Measurements from ENCODE around the gene CNOT1.

Gene CNOT1

DNA sequence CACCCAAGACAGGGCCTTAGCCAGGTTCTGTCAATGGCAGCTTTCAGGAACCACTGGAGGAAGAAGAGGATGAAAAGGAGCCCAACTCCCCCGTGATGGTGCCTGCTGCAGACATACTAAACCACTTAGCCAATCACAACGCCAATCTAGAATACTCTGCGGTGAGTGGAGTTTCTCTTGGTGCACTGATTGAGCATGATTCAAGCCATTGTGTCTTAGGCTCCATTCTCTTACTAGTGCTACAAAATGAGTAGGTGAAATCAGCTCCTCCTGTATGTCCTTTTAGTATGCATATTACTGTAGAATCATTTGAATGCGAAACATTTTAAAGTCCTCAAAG, 112.9 kb downstream of the CNOT1 start:
- no peak overlapping the region for H3K27ac ChIP-seq (ENCODE audit: low read depth, low read length)
- peaks cover 9% of the 10 kb centered on the region for H4K20me1 ChIP-seq (ENCODE audit: control insufficient read depth, insufficient read depth, low read depth, low read length)
- H3K4me2 ChIP-seq (ENCODE audit: low read length), result peak overlapping the region; percentile 81
- H3K9me2 ChIP-seq (replicated peaks; ENCODE audit: control insufficient read depth, low read length), result no peaks in the 10 kb centered on the region
- H3K4me1 ChIP-seq (ENCODE audit: control insufficient read depth, low read length), result peaks cover 46% of the 10 kb centered on the region
- no peaks in the 10 kb centered on the region for H3K9me3 ChIP-seq (ENCODE audit: control insufficient read depth, insufficient read depth, low read length)
- peak overlapping the region; percentile 97 for H3K4me3 ChIP-seq (ENCODE audit: low read length)
- H3K36me3 ChIP-seq (ENCODE audit: control insufficient read depth, low read length), result peaks cover 75% of the 10 kb centered on the region
- peaks cover 61% of the 10 kb centered on the region for H3K79me2 ChIP-seq (ENCODE audit: control insufficient read depth, low read length)
- H3F3A ChIP-seq (ENCODE audit: control insufficient read depth, insufficient read depth), result peaks cover 50% of the 10 kb centered on the region
- H3K27me3 ChIP-seq (ENCODE audit: control insufficient read depth, low read length), result no peaks in the 10 kb centered on the region
- no peak for TF ChIP-seq EZH2phosphoT487 (IDR thresholded peaks at IDR 0.05; ENCODE audit: borderline replicate concordance, low read length)
- TF ChIP-seq, protein P1, sequence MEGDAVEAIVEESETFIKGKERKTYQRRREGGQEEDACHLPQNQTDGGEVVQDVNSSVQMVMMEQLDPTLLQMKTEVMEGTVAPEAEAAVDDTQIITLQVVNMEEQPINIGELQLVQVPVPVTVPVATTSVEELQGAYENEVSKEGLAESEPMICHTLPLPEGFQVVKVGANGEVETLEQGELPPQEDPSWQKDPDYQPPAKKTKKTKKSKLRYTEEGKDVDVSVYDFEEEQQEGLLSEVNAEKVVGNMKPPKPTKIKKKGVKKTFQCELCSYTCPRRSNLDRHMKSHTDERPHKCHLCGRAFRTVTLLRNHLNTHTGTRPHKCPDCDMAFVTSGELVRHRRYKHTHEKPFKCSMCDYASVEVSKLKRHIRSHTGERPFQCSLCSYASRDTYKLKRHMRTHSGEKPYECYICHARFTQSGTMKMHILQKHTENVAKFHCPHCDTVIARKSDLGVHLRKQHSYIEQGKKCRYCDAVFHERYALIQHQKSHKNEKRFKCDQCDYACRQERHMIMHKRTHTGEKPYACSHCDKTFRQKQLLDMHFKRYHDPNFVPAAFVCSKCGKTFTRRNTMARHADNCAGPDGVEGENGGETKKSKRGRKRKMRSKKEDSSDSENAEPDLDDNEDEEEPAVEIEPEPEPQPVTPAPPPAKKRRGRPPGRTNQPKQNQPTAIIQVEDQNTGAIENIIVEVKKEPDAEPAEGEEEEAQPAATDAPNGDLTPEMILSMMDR (IDR thresholded peaks at IDR 0.05; ENCODE audit: low read depth, low read length, poor library complexity, severe bottlenecking), result no peak

DNA sequence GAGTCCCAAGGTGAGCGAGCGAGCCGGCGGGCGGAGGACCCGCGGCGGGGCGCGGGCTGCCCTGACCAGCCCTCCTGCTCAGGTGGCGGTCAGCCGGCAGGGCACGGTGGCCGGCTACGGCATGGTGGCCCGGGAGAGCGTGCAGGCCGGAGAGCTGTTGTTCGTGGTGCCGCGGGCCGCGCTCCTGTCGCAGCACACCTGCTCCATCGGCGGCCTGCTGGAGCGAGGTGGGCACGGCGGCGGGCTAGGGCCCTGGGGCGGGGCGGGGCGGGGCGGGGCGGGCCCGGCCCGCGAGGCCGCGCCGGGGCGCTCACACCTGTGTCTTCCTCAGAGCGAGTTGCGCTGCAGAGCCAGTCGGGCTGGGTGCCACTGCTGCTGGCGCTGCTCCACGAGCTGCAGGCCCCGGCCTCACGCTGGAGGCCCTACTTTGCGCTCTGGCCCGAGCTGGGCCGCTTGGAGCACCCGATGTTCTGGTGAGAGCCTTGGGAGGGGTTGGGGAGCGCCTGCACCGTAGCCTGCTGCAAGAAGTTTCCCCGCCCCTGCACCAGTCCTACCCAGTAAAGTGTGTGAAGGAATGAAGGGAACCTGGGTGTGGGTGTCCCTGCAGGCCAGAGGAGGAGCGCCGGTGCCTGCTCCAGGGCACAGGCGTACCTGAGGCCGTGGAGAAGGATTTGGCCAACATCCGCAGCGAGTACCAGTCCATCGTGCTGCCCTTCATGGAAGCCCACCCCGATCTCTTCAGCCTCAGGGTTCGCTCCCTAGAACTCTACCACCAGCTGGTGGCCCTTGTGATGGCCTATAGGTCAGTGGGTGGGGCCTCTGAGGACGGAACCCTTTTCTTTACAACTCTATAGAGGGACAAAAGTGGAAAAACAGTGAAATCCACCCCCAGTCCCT, 113.5 kb downstream of the CNOT1 start:
- peaks cover 74% of the 10 kb centered on the region for H3K36me3 ChIP-seq (ENCODE audit: control insufficient read depth, low read length)
- H3K27ac ChIP-seq (ENCODE audit: low read depth, low read length), result peak overlapping the region; percentile 62
- no peaks in the 10 kb centered on the region for H3K9me3 ChIP-seq (ENCODE audit: control insufficient read depth, insufficient read depth, low read length)
- H4K20me1 ChIP-seq (ENCODE audit: control insufficient read depth, insufficient read depth, low read depth, low read length), result peaks cover 15% of the 10 kb centered on the region
- H3K4me2 ChIP-seq (ENCODE audit: low read length), result peak overlapping the region; percentile 95
- H3K4me1 ChIP-seq (ENCODE audit: control insufficient read depth, low read length), result peaks cover 49% of the 10 kb centered on the region
- TF ChIP-seq, protein P1 (IDR thresholded peaks at IDR 0.05; ENCODE audit: low read depth, low read length, poor library complexity, severe bottlenecking), result no peak
- no peak for TF ChIP-seq EZH2phosphoT487 (IDR thresholded peaks at IDR 0.05; ENCODE audit: borderline replicate concordance, low read length)
- H3K4me3 ChIP-seq (ENCODE audit: low read length), result peak overlapping the region; percentile 97
- H3F3A ChIP-seq (ENCODE audit: control insufficient read depth, insufficient read depth), result peaks cover 47% of the 10 kb centered on the region
- no peaks in the 10 kb centered on the region for H3K27me3 ChIP-seq (ENCODE audit: control insufficient read depth, low read length)
- H3K79me2 ChIP-seq (ENCODE audit: control insufficient read depth, low read length), result peaks cover 67% of the 10 kb centered on the region
- no peaks in the 10 kb centered on the region for H3K9me2 ChIP-seq (replicated peaks; ENCODE audit: control insufficient read depth, low read length)

DNA sequence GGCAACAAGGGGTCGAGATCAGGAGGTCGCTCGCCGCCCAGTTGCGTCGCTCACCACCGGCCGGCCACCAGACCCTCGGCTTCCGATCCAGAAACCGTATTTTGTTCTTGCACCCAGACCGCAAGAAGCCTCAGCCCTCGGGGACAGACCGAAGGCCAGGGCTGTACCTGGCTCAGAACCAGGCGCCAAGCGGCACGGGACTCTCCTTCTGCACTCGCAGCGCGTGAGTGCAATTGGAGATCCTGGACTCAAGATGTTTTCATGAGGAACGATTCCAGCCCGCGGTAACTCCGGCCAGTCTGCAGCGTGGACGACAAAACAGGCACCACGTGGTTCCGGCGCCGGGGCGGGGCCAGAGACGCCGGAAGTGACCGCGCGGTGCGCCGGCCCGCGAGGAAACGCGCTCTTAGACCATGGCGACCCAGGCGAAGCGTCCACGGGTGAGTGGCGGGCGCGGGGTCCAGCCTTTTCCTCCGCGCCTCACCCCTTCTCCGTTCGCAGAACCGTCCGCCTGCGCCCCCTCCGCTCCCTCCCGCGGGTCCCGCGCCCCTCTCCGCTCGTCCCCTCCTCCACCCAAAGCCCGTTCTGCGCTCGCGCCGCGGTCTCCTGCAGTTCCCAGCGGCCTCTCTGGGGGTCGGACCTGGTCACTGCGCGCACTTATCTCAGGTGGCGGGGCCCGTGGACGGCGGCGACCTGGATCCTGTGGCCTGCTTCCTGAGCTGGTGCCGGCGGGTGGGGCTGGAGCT, 114.3 kb downstream of the CNOT1 start, which contains the start of gene SETD6:
SETD6 (plus strand) TSS at position 393 of the 746 bp plus-strand sequence; CDS start at position 414, 21 bp downstream.
- Histone ChIP-seq H3K9me3 (ENCODE audit: control insufficient read depth, insufficient read depth, low read length) (no peaks in the 10 kb centered on the region), H3K4me1 (ENCODE audit: control insufficient read depth, low read length) (peaks cover 49% of the 10 kb centered on the region), H3K27me3 (ENCODE audit: control insufficient read depth, low read length) (no peaks in the 10 kb centered on the region), H3K9me2 (replicated peaks; ENCODE audit: control insufficient read depth, low read length) (no peaks in the 10 kb centered on the region), H3K27ac (ENCODE audit: low read depth, low read length) (peak within 1 kb of the TSS; percentile 62), H3K79me2 (ENCODE audit: control insufficient read depth, low read length) (peaks cover 65% of the 10 kb centered on the region), H3K36me3 (ENCODE audit: control insufficient read depth, low read length) (peaks cover 68% of the 10 kb centered on the region), H3F3A (ENCODE audit: control insufficient read depth, insufficient read depth) (peaks cover 41% of the 10 kb centered on the region), H3K4me3 (ENCODE audit: low read length) (peak within 1 kb of the TSS; percentile 97), H4K20me1 (ENCODE audit: control insufficient read depth, insufficient read depth, low read depth, low read length) (peaks cover 16% of the 10 kb centered on the region), H3K4me2 (ENCODE audit: low read length) (peak within 1 kb of the TSS; percentile 95)
- TF ChIP-seq, protein P1 (IDR thresholded peaks at IDR 0.05; ENCODE audit: low read depth, low read length, poor library complexity, severe bottlenecking), result no peak
- no peak for TF ChIP-seq EZH2phosphoT487 (IDR thresholded peaks at IDR 0.05; ENCODE audit: borderline replicate concordance, low read length)

All from DOHH2 (cell line).